Stimulated activated CD4-positive, alpha-beta T cell treated with anti-CD3 and anti-CD28 coated beads, Interleukin-1b, Interleukin-23, amount 100 ng/mL, for 4 hours (primary cell): Measurements from ENCODE around the gene PC.
A peak's percentile ranks its signal among the peaks of the same experiment; 100 is the strongest.

Experiments
- DNase-seq, 2 donors: peaks; one replicate each; pipeline ENCODE4 v3.0.0-alpha.2; 2020; ENCODE audit warnings: low read depth in 2 of 2

Gene PC

DNA sequence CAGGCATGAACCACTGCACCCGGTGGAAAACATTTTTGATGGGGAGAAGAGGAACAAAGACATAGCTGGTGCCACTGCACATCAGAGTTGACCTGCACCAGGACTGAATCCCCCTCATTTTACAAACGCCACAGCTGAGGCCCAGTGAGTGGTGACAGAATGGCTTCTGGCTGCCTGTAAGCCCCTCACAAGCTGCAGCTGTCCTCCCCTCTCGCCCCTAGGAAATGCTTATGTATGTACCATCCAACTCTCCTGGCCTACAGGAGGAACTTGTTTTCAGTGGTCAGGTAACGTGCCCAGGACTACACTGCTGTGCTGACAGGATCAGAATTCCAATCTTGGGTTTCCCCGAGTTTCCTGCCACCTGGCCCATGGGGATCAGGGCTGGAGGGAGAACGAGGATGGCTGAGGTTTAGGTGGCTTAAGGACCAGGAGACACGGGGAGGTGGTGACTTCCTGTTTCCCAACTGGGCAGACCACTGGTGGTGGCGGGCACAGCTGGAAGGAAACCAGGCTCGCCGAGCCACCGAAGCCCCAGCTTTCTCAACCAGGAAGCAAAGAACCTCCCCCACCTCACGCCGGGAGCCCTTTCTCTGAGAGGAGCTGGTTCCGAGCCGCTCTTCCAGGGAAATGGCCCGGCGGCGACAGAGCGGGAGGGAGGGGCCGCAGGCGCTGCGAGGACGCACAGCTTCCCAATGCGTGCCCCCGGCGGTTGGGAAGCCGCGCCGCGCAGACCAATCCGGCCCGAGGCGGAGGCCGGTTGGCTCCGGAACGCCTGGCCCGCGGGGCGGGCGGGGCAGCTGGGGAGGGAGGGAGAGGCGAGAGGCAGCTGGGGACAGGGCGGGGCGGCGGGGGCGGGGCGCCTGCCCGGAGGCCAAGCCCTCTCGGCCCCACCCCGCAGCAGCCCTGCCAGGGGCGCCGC lies 102.3 kb downstream of the PC start:
- DNase-seq = peak in 1 of 2 donors; percentile 81

DNA sequence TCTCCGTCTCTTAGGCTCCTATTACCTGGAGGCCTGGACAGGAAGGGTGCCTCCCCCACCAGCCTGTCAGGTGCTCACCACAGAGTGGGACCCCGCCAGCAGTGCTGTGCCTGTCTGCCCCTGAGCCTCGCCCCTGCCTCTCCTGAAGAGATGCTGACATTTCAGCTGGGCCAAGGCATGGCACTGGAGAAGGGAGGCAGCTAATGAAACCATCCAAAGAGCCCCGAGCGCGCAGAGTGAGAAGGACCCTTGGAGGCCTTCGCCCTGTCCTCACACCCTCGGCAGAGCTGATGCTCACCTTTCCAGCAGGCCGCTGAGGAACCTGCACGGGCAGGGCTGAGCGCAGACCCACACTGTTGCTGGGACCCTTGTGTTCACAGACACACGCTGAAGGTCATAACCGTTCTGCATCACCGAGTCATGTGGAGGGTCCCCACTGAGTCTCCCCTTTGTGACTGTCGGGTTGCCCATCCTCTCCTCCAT lies 103.4 kb downstream of the PC start:
- DNase-seq = no peak

- DNase-seq = no peak
Observed at GRCh38 chr11:66854231-66854661, 103.9 kb downstream of the PC start.

DNA sequence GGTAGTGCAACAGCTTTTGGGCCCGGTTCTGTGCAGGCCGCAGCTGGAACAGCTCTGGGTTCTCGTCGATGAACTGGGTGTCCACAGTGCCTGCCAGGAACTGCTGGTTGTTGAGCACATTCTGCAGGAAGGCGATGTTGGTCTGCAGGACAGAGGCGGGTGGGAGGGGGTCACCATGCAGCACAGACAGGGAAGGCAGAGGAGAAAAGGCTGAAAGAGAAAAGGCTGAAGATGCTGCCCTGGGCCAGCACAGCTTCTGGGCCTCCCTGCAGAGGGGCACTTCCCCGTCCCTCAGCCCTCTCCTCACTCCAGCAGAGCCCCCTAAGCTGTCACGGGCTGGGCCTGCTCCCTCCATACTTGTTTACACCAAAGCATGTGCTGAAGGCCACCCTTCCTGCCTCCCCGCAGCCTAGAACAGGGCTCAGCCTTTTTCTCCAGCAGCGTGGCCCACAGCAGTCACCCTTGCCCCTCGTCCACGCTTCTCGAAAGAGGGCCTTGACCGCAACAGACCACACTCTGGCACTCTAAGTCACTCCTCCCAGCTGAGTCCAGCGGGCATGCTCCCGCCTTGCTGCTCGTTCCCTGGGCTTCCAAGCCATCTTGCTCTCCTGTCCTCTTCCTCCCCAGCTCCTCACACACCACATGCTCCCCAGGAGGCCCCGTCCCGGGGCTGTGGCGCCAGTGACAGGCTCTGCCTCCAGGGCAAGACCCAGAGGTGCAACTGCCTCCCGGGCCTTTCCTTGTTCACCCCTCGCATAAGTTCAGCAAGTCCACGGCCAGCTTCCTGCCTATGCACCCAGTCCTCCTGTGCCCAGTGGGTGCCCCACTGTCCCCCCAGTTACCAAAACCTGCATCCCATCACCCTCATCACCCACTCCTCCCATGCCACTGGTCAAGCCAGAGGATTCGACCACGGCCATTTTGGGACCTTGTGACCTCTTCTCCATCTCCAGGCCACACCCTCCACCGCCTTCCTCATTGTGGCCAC lies 104.6 kb downstream of the PC start:
- no peak for DNase-seq

DNA sequence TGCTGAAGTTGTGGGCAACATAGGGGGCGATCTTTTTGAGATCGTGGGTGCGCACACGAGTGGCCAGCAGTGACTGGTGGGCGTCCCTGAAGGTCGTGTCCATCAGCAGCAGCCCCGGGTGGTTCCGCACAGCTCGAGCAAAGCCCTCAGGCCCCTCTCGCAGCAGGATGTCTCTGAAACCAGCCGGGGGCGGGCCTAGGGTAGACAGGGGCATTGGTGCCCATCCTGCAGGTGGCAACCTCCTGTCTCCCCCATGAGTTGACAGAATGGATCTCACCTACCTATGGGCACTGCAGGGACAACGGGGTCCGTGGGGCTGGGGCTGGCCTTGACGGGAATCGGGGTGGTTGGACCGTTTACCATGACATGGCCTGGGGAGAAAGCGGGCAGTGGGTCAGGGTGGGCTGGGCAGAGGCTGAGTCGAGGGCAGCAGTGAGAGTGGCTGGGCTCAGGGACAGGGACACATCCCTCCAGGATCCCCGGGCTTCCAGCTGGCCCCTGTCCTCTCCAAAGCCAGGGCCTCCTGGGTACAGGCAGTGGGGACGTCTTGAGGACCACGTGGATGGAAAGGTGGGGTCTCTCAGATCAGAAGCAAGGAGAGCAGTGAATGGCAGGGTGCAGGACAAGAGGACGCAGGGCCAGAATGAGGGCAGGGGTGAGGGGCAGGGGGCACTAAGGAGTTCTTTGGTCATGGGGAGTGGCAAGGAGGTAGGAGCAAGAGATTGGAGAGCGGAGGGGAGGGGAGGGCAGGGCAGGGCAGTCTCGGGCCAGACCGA lies 105.5 kb downstream of the PC start:
- no peak for DNase-seq

DNA sequence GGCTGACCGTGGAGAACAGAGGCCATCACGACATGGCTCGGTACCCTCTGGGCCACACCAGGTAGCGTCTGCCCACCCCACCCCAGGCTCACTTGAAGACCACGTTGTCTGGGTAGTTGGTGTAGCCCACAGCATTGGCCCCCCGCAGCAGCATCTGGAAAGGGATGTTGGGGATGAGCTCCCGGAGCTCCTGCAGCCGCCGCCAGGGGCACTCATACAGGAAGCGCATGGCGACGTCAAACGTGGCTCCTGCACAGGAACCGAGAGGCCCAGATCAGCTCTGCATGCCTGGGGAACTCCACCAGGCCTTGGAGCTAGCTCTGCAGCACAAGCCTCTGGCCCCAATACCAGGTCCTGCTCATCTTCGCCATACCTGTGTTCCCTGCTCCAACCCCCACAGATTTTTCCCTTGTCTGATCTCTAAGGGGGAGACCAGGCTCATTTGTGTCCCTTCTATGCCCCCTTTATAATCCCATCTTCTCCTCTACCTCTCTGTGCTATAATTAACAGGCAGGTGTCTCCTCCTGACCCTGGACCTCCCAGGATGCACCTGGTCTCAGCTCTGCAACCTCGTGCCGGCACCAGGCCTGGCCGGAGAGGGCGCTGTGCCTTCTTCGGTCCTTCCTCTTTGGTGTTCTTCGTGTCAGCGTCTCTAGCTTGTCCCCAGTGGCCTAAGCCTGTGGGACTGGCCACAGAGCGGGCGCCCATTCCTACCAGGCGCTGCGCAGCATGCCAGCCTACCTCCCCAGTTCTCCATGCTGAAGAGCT lies 106.3 kb downstream of the PC start:
- no peak for DNase-seq

GRCh38 chr11:66851239-66851596 lies 107.0 kb downstream of the PC start:
- no peak for DNase-seq

GRCh38 chr11:66850588-66851238 lies 107.5 kb downstream of the PC start:
- no peak for DNase-seq

DNA sequence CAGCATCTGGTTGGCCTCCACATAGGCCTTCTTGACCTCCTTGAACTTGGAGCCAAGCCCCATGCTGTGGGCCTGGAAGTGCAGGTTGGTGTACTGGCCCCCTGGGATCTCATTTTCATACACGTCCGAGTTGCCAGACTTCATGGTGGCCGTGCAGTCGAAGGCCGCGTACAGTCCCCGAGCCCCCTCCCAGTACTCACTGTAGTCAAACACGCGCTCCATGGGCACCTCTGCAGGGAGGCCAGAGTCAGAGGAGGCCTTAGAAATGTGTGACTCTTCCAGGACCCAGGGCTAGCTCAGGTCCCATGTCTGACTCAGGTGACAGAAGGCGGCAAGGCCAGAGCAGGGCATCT lies 108.0 kb downstream of the PC start:
- no peak for DNase-seq

GRCh38 chr11:66849501-66850234 lies 108.5 kb downstream of the PC start:
- DNase-seq = no peak

DNA sequence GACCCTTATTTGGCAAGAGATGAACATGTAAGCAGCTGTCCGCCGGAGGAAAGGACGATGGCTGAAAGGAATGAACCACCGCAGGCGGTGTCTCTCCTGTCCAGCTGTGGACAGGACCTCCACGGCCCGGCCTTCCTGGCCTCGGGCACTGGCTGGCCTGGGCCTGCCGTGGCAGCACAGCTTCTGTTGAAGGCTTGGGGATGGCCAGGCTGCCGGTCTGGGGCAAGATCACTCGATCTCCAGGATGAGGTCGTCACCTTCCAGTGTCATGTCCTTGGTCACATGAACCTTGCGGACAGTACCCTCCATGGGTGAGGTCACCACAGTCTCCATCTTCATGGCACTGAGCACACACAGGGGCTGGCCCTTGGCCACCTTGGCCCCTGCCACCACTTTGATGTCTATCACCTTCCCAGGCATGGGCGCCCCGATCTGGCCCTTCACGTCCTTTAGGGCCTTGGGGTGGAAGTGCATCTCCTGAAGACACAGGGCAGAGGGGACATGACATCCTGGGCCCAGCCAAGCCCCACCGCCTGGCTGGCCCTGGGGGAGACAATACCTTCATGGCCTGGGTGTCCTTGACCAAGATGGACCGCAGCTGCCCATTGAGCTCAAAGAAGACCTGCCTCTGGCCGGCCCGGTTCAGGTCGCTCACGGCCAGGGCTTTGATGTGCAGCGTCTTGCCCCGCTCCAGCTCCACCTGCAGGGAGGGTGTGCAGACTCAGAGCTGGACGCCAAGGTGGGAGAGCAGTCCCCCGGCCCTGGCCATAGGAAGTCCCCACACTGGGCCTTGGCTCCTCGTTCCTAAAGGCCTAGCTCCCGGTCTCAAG lies 109.3 kb downstream of the PC start:
- DNase-seq = no peak

DNA sequence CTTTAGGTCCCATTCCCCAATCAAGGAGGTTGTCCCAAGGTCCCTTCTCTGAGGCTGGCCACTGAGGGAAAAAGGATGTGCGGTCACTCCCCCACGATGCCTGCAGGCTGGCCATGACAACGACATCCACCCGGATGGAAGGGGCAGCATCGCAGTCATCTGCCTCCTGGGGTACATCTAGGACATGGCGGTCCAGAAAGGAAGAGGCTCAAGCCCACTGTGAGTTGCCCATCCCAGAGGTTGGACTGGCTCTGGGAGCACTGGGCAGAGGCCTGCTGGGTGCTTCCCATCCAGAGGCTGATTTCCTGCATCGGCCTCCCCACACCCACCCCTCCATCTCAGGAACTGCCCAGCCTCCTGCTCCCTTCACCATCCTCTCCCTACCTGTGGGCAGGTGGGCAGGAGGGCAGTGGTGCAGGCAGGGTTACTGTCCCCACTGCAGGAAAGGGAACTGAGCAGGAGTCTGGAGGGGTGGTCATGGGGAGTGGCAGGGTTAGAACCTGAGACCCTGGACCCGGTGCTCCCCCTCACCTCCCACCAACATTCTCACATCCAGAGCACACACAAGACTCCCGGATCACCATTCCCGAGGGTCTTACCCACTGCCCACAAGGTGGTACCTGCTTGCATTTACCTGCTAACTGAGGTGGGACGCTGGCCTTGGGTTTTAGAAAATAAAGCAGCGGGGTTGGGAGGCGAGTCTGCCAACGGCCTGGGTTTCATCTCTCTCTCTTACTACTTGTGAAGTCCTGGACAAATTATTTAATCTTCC lies 110.5 kb downstream of the PC start:
- no peak for DNase-seq

- no peak for DNase-seq
Observed at GRCh38 chr11:66846671-66847091, 111.5 kb downstream of the PC start.

- DNase-seq = no peak
Observed at GRCh38 chr11:66845876-66846212, 112.3 kb downstream of the PC start.

DNA sequence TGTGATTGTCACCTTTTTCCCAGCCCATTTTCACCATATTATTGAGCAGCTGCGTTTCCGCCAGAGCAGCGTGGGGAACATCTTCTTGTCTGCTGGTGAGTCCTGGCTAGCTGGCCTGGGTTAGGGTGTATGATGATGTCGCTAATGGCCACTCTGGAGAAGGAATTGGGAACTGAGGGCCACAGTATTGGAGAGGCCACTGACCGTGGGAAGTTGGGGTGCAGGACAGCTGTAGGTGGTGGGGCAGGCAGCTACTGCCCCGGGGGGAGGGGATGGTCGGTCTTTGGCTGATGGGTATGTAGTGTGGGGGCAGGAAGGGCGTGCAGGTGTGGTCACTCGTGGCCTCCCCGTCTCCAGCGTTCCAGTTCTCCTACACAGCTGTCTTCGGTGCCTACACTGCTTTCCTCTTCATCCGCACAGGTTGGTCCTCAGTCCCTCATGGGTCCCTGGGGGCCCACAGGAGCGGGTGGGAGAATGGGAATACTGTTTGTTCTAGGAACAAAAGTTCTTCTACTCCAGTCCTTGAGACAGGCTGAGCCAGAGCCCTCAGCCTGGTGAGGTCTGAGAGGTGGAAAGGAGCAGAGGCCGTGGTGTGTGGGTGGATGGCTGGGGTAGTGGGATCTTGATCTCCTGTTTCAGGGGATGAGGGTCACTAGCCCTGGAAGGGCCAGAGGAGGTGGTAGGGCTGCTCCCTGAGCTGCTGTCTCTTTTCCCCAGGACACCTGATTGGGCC lies 112.9 kb downstream of the PC start:
- no peak for DNase-seq

GRCh38 chr11:66844496-66845142 lies 113.6 kb downstream of the PC start:
- DNase-seq = no peak
